PC-9 (cell line): ENCODE data around the gene GALNT7. TPM values are rescaled to one million over a fixed set of nuclear protein-coding genes. Genes with fewer than 3 reads are reported as not detected.
"Not testable (repeated sequence)": the region's sequence is repeated elsewhere in the genome, so short reads cannot be mapped to it uniquely, and the experiment has no call there.

Experiments used
- Bru-seq: library from RNA; stranded (reverse); fragments of 400-500 nt; gene quantifications from one replicate; lab custom pipeline; 2021; lab: Mats Ljungman, UMichigan
- BruChase-seq, 2 experiments: library from RNA; stranded (reverse); fragments of 400-500 nt; gene quantifications; one replicate each; lab custom pipeline; 2021; lab: Mats Ljungman, UMichigan
- BruUV-seq: library from RNA; stranded (reverse); fragments of 400-500 nt; replicated peaks from 2 replicates; lab custom pipeline; 2021; lab: Mats Ljungman, UMichigan
- CTCF ChIA-PET: fragments of 300-600 bp; sonication (Branson Sonifier 250); formaldehyde crosslinking; loops from one replicate; lab custom pipeline; 2022; ENCODE audit warnings: antibody characterized with exemption; lab: Charles Lee
- POLR2A ChIA-PET: fragments of 300-600 bp; sonication (Branson Sonifier 250); formaldehyde crosslinking; loops from one replicate; lab custom pipeline; 2022; ENCODE audit warnings: antibody characterized with exemption; ENCODE audit not compliant: unreplicated experiment; lab: Charles Lee
- DNase-seq, 2 experiments: peaks; one replicate each; pipeline versions ENCODE4 v3.0.0 to v3.0.0-alpha.2; 2015 to 2022; ENCODE audit warnings: mixed read lengths in 1 of 2
- H2AFZ ChIP-seq: fragments of 200-600 bp; sonication (generic); 2 replicates; pipeline ENCODE4 v1.8.1; 2017; ENCODE audit warnings: antibody characterized with exemption
- H3F3A ChIP-seq: fragments of 200-600 bp; sonication (generic); 2 replicates; pipeline ENCODE4 v1.8.1; 2017; ENCODE audit warnings: antibody characterized with exemption, mild to moderate bottlenecking, low read depth; ENCODE audit not compliant: insufficient read depth
- H3K27ac ChIP-seq: fragments of 200-600 bp; sonication (generic); 2 replicates; pipeline ENCODE4 v1.6.1; 2016; ENCODE audit warnings: mixed run types
- H3K27me3 ChIP-seq: fragments of 200-600 bp; sonication (generic); 2 replicates; pipeline ENCODE4 v1.6.1; 2016; ENCODE audit warnings: low read depth, mixed run types; ENCODE audit not compliant: insufficient read depth
- H3K36me3 ChIP-seq: fragments of 200-600 bp; sonication (generic); 2 replicates; pipeline ENCODE4 v1.6.1; 2016; ENCODE audit warnings: low read depth, mixed run types
- H3K4me1 ChIP-seq: fragments of 200-600 bp; sonication (generic); replicated peaks from 2 replicates; pipeline ENCODE4 v1.6.1; 2016; ENCODE audit warnings: mixed run types; ENCODE audit not compliant: insufficient read depth
- H3K4me2 ChIP-seq: fragments of 200-600 bp; sonication (generic); 2 replicates; pipeline ENCODE4 v1.6.1; 2017; ENCODE audit warnings: mixed run types
- H3K4me3 ChIP-seq: fragments of 200-600 bp; sonication (generic); 2 replicates; pipeline ENCODE4 v1.6.1; 2016; ENCODE audit warnings: mixed run types
- H3K79me2 ChIP-seq: fragments of 200-600 bp; sonication (generic); 2 replicates; pipeline ENCODE4 v1.6.1; 2017; ENCODE audit warnings: low read depth, mixed run types
- H3K9me2 ChIP-seq: fragments of 200-600 bp; sonication (generic); 2 replicates; pipeline ENCODE4 v1.8.1; 2017; ENCODE audit warnings: mild to moderate bottlenecking; ENCODE audit not compliant: insufficient read depth
- H3K9me3 ChIP-seq: fragments of 200-600 bp; sonication (generic); 2 replicates; pipeline ENCODE4 v1.8.1; 2016; ENCODE audit warnings: low read depth; ENCODE audit not compliant: insufficient read depth
- H4K20me1 ChIP-seq: fragments of 200-600 bp; sonication (generic); 2 replicates; pipeline ENCODE4 v1.8.1; 2017; ENCODE audit not compliant: insufficient read depth
- EZH2 ChIP-seq: fragments of 200-600 bp; sonication (generic); IDR thresholded peaks from 2 replicates; pipeline ENCODE4 v1.8.0; 2017; ENCODE audit warnings: antibody characterized with exemption, low read depth
- intact Hi-C: fragments of 100-400 bp; cut with micrococcal nuclease; formaldehyde crosslinking; loops from one replicate; pipeline ENCODE4 v1.10.0; 2022; ENCODE audit not compliant: unreplicated experiment
- long read RNA-seq: library from polyadenylated mRNA; stranded (forward); transcript quantifications from one replicate; pipeline ENCODE4 v2.0.0, GENCODE V29; 2022
- total RNA-seq: library from RNA; stranded (reverse); gene quantifications from 2 replicates; pipeline ENCODE4 v1.2.3, GENCODE V29; 2021
- TF ChIP-seq, protein P1 (sequence below): fragments of 200-600 bp; sonication (generic); conservative IDR thresholded peaks from 2 replicates; pipeline ENCODE4 v1.6.1; 2017; ENCODE audit warnings: mixed run types, antibody characterized with exemption, mild to moderate bottlenecking, moderate library complexity

Gene GALNT7
- 57.2 and 72.5 TPM in 2 replicates for total RNA-seq
- Bru-seq, nascent RNA, result percentile 89 among the genes with signal in this experiment
- percentile 88 among the genes with signal in this experiment for BruChase-seq, experiment 1, labeled RNA remaining after a 2-hour chase
- percentile 87 among the genes with signal in this experiment for BruChase-seq, experiment 2, labeled RNA remaining after a 6-hour chase
- long read RNA-seq, full-length matches to known transcripts, result 80 of 87 reads
- long read RNA-seq, partial matches to known transcripts, result 3 of 87 reads
- long read RNA-seq, other reads (novel, unspliced or antisense), result 4 of 87 reads

DNA sequence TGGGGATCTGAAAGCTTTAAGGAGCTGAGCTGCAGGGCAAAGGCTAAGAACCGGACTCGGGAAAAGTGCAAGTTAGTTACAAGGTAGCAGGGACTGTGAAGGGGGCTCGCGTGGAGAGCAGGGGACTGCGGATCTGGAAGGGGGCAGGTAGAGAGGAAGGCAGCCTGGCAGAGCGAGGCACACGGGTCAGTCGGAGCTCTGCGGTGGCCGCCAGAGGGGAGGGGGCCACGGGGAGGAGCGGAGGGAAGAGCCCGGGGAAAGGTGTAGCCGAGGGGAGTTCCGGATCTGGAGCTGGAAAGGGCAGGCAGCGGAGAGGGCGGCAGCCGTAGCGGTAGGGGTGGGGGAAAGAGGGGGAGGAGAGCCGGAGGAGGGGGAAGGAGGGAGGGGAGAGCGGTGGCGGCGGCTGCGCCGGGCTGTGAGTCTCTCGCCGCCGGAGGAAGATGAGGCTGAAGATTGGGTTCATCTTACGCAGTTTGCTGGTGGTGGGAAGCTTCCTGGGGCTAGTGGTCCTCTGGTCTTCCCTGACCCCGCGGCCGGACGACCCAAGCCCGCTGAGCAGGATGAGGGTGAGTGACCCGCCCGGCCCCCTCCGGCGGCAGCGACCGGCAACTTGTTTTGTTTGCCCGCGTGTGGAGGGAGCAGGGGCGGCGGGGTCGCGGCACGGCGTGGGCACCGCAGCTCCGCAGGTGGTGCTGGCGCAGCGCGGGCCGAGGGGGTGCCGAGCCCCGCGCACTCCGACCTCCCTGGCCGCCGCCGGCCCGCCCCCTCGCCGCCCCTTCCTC, at the start of gene GALNT7:
Gene GALNT7 (plus strand): TSS at position 416 of the 782 bp plus-strand sequence. CDS start 25 bp downstream, at position 441.
- TF ChIP-seq, protein P1, sequence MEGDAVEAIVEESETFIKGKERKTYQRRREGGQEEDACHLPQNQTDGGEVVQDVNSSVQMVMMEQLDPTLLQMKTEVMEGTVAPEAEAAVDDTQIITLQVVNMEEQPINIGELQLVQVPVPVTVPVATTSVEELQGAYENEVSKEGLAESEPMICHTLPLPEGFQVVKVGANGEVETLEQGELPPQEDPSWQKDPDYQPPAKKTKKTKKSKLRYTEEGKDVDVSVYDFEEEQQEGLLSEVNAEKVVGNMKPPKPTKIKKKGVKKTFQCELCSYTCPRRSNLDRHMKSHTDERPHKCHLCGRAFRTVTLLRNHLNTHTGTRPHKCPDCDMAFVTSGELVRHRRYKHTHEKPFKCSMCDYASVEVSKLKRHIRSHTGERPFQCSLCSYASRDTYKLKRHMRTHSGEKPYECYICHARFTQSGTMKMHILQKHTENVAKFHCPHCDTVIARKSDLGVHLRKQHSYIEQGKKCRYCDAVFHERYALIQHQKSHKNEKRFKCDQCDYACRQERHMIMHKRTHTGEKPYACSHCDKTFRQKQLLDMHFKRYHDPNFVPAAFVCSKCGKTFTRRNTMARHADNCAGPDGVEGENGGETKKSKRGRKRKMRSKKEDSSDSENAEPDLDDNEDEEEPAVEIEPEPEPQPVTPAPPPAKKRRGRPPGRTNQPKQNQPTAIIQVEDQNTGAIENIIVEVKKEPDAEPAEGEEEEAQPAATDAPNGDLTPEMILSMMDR, result no peak
- TF ChIP-seq EZH2, result no peak
- H3F3A ChIP-seq, result peaks cover 9% of the 10 kb centered on the region; the same call in 1 of the 2 replicates
- H3K36me3 ChIP-seq, result no peaks in the 10 kb centered on the region
- H3K4me2 ChIP-seq, result peak within 1 kb of the TSS; percentile 99
- peak within 1 kb of the TSS; percentile 91 for H3K27ac ChIP-seq
- no TSS peak for BruUV-seq
- H3K9me3 ChIP-seq, result no peaks in the 10 kb centered on the region
- no peaks in the 10 kb centered on the region for H4K20me1 ChIP-seq
- DNase-seq, result peak; percentile 57 to 75
- CTCF ChIA-PET, result interaction anchor here (0.6 to 1.4 kb wide), 3 partner anchors 30 to 155 kb away, joined by 7 to 15 read pairs (median 10); no protein-coding TSS in a partner anchor
- POLR2A ChIA-PET, result interaction anchor here (0.6 to 1.1 kb wide), 9 partner anchors 14 to 203 kb away, joined by 3 to 16 read pairs (median 4); no protein-coding TSS in a partner anchor
- peaks cover 14% of the 10 kb centered on the region for H3K4me1 ChIP-seq
- H2AFZ ChIP-seq, result peak within 1 kb of the TSS; percentile 84
- H3K27me3 ChIP-seq, result no peaks in the 10 kb centered on the region
- intact Hi-C loops, result loop anchor here (1.0 to 5.0 kb wide), 7 partner anchors 41 to 203 kb away; no protein-coding TSS in a partner anchor
- peak within 1 kb of the TSS; percentile 87 for H3K4me3 ChIP-seq
- H3K79me2 ChIP-seq, result peaks cover 45% of the 10 kb centered on the region
- H3K9me2 ChIP-seq, result no peaks in the 10 kb centered on the region

- CTCF ChIA-PET, H3K27me3 ChIP-seq, H3K9me2 ChIP-seq, intact Hi-C loops, H2AFZ ChIP-seq, BruUV-seq, H3K27ac ChIP-seq, H3K79me2 ChIP-seq, H3K4me1 ChIP-seq, H3F3A ChIP-seq, H4K20me1 ChIP-seq, H3K4me3 ChIP-seq, DNase-seq, POLR2A ChIA-PET, H3K4me2 ChIP-seq, H3K36me3 ChIP-seq, H3K9me3 ChIP-seq: not testable (repeated sequence)
These were observed 49.8 kb upstream of the GALNT7 start for GRCh38 chr4:173118819-173119218.

GRCh38 chr4:173119818-173120217, 48.8 kb upstream of the GALNT7 start:
- Histone ChIP-seq H3K27ac (no peak overlapping the region), H2AFZ (no peak overlapping the region), H3K4me3 (no peak overlapping the region), H4K20me1 (no peaks in the 10 kb centered on the region), H3K79me2 (no peaks in the 10 kb centered on the region), H3K36me3 (no peaks in the 10 kb centered on the region), H3K9me2 (no peaks in the 10 kb centered on the region), H3K4me1 (0 out of 2 replicates have a peak, but pooled peaks cover 7% of the 10 kb centered on the region), H3F3A (no peaks in the 10 kb centered on the region), H3K9me3 (no peaks in the 10 kb centered on the region), H3K4me2 (no peak overlapping the region), H3K27me3 (no peaks in the 10 kb centered on the region)
- DNase-seq, result no peak
- no TSS peak for BruUV-seq
- TF ChIP-seq EZH2, result no peak
- TF ChIP-seq, protein P1, result no peak
- ChIA-PET CTCF (no interaction called here), POLR2A (no interaction called here)
- intact Hi-C loops, result loop anchor here (5.0 kb wide), 1 partner anchor 92 kb away; no protein-coding TSS in a partner anchor
